OCI-LY3 (cell line): ENCODE measurements around the gene ADARB2.

Source experiments
- H2AFZ ChIP-seq: fragments of 200-600, 300-600 bp; shearing (Covaris generic); 2 replicates; pipeline ENCODE4 v1.6.0; 2014; ENCODE audit warnings: antibody characterized with exemption, low read depth, low read length
- H3K27ac ChIP-seq: fragments of 200-600, 300-600 bp; sonication (generic); 2 replicates; pipeline ENCODE4 v1.5.1; 2014; ENCODE audit warnings: mild to moderate bottlenecking, low read length, moderate library complexity, mixed read lengths
- H3K27me3 ChIP-seq: fragments of 200-600, 300-600 bp; sonication (generic); 2 replicates; pipeline ENCODE4 v1.6.1; 2014; ENCODE audit warnings: low read depth, low read length, mixed read lengths
- H3K36me3 ChIP-seq: fragments of 200-600, 300-600 bp; sonication (generic); replicated peaks from 2 replicates; pipeline ENCODE3; 2014; ENCODE audit warnings: low read depth, low read length, mixed read lengths
- H3K4me1 ChIP-seq: fragments of 300-600, 200-600 bp; sonication (generic); 2 replicates; pipeline ENCODE4 v1.6.1; 2014; ENCODE audit warnings: low read length, mixed read lengths
- H3K4me2 ChIP-seq: fragments of 200-600, 300-600 bp; sonication (generic); 2 replicates; pipeline ENCODE4 v1.6.1; 2014; ENCODE audit warnings: low read length, mixed read lengths
- H3K4me3 ChIP-seq: fragments of 300-600, 200-600 bp; sonication (generic); 2 replicates; pipeline ENCODE4 v1.5.1; 2014; ENCODE audit warnings: antibody characterized with exemption, mild to moderate bottlenecking, low read length, moderate library complexity
- H3K79me2 ChIP-seq: fragments of 300-600, 200-600 bp; shearing (Covaris generic); 2 replicates; pipeline ENCODE4 v1.6.1; 2014; ENCODE audit warnings: mild to moderate bottlenecking, low read length, mixed read lengths
- H3K9ac ChIP-seq: fragments of 300-600, 200-600 bp; shearing (Covaris generic); 2 replicates; pipeline ENCODE4 v1.6.0; 2014; ENCODE audit warnings: mild to moderate bottlenecking, low read length, moderate library complexity
- H3K9me3 ChIP-seq: fragments of 200-600, 300-600 bp; shearing (Covaris generic); 2 replicates; pipeline ENCODE4 v1.6.1; 2014; ENCODE audit warnings: low read length, mixed read lengths; ENCODE audit not compliant: insufficient read depth
- H4K20me1 ChIP-seq: fragments of 200-600, 300-600 bp; sonication (generic); 2 replicates; pipeline ENCODE4 v1.6.1; 2016; ENCODE audit warnings: low read length, mixed read lengths; ENCODE audit not compliant: insufficient read depth
- CTCF ChIP-seq: fragments of 200-600, 300-600 bp; sonication (generic); IDR thresholded peaks from 2 replicates; pipeline ENCODE4 v1.5.1; 2014; ENCODE audit warnings: antibody characterized with exemption, low read length, low read depth
- EZH2phosphoT487 ChIP-seq: fragments of 200-600 bp; shearing (Covaris generic); IDR thresholded peaks from 2 replicates; pipeline ENCODE4 v1.6.1; 2018; ENCODE audit warnings: antibody characterized with exemption, mixed run types, low read depth

Gene ADARB2

GRCh38 chr10:1141701-1142100 is 595.6 kb downstream of the ADARB2 start:
- Histone ChIP-seq H3K27me3 (no peaks in the 10 kb centered on the region), H3K36me3 (no peaks in the 10 kb centered on the region), H3K4me2 (no peak overlapping the region), H3K79me2 (no peaks in the 10 kb centered on the region), H3K27ac (no peak overlapping the region), H2AFZ (no peak overlapping the region), H3K9me3 (no peaks in the 10 kb centered on the region), H3K9ac (no peak overlapping the region), H3K4me1 (no peaks in the 10 kb centered on the region), H3K4me3 (no peak overlapping the region), H4K20me1 (no peaks in the 10 kb centered on the region)
- TF ChIP-seq EZH2phosphoT487 (no peak), CTCF (no peak)

GRCh38 chr10:1141261-1141660 is 596.1 kb downstream of the ADARB2 start:
- TF ChIP-seq EZH2phosphoT487 (no peak), CTCF (no peak)
- Histone ChIP-seq H3K9me3 (no peaks in the 10 kb centered on the region), H3K4me3 (no peak overlapping the region), H3K27ac (no peak overlapping the region), H3K27me3 (no peaks in the 10 kb centered on the region), H3K4me2 (no peak overlapping the region), H3K4me1 (no peaks in the 10 kb centered on the region), H3K36me3 (no peaks in the 10 kb centered on the region), H3K79me2 (no peaks in the 10 kb centered on the region), H3K9ac (no peak overlapping the region), H2AFZ (no peak overlapping the region), H4K20me1 (no peaks in the 10 kb centered on the region)

GRCh38 chr10:1138529-1138928 is 598.8 kb downstream of the ADARB2 start:
- Histone ChIP-seq H3K79me2 (no peaks in the 10 kb centered on the region), H3K4me3 (no peak overlapping the region), H3K27me3 (no peaks in the 10 kb centered on the region), H3K4me1 (no peaks in the 10 kb centered on the region), H3K36me3 (no peaks in the 10 kb centered on the region), H3K9me3 (no peaks in the 10 kb centered on the region), H3K27ac (no peak overlapping the region), H3K9ac (no peak overlapping the region), H3K4me2 (no peak overlapping the region), H4K20me1 (no peaks in the 10 kb centered on the region), H2AFZ (no peak overlapping the region)
- TF ChIP-seq EZH2phosphoT487 = no peak
- TF ChIP-seq CTCF = no peak

GRCh38 chr10:1137499-1138163 is 599.7 kb downstream of the ADARB2 start:
- Histone ChIP-seq H3K9ac (no peak overlapping the region), H3K36me3 (no peaks in the 10 kb centered on the region), H2AFZ (no peak overlapping the region), H3K9me3 (no peaks in the 10 kb centered on the region), H3K79me2 (no peaks in the 10 kb centered on the region), H4K20me1 (no peaks in the 10 kb centered on the region), H3K27ac (no peak overlapping the region), H3K4me1 (no peaks in the 10 kb centered on the region), H3K4me2 (no peak overlapping the region), H3K4me3 (no peak overlapping the region), H3K27me3 (no peaks in the 10 kb centered on the region)
- no peak for TF ChIP-seq CTCF
